Spinal cord (tissue), 10 donors: ENCODE data around the gene SLC7A10. TPM values are rescaled to one million over a fixed set of nuclear protein-coding genes. Genes with fewer than 3 reads are reported as not detected.

Experiments used
- DNase-seq, 6 donors: peaks; one replicate each; pipeline versions ENCODE4 v3.0.0 to v3.0.0-alpha.2; 2013 to 2015; ENCODE audit warnings: low spot score in 6 of 6, low read depth in 4 of 6
- H3K27ac ChIP-seq: one replicate; pipeline ENCODE4 v1.5.1; 2013; ENCODE audit warnings: low read depth, low read length, control low read depth
- H3K27me3 ChIP-seq: one replicate; pipeline ENCODE4 v1.6.1; 2013; ENCODE audit warnings: low read length; ENCODE audit not compliant: control insufficient read depth, insufficient read depth
- H3K36me3 ChIP-seq: one replicate; pipeline ENCODE4 v1.6.1; 2013; ENCODE audit warnings: low read length; ENCODE audit not compliant: control insufficient read depth, insufficient read depth
- H3K4me1 ChIP-seq: one replicate; pipeline ENCODE4 v1.6.1; 2013; ENCODE audit warnings: low read length; ENCODE audit not compliant: control insufficient read depth, insufficient read depth
- H3K4me3 ChIP-seq: one replicate; pipeline ENCODE4 v1.5.1; 2013; ENCODE audit warnings: low read depth, low read length, control low read depth
- H3K9me3 ChIP-seq: one replicate; pipeline ENCODE4 v1.6.1; 2013; ENCODE audit warnings: low read length; ENCODE audit not compliant: control insufficient read depth, insufficient read depth
- WGBS: methylation state at CpG from one replicate; pipeline ENCODE4 v1.1.5; 2013; ENCODE audit warnings: missing lambda C conversion rate; ENCODE audit not compliant: insufficient coverage; 5-methylcytosine and 5-hydroxymethylcytosine counted together
- polyA plus RNA-seq, 2 donors: library from polyadenylated mRNA; unstranded; fragments of 120-200 nt; gene quantifications; one replicate each; pipeline ENCODE4 v1.2.1, GENCODE V29; 2013; ENCODE audit not compliant: insufficient read length in 2 of 2
- total RNA-seq, 2 donors: library from RNA; depleted of rRNA in 1 of 2; stranded (reverse); fragments of 120-200 nt in 1 of 2; fragments of >200 nt in 1 of 2; gene quantifications; one replicate each; pipeline versions ENCODE4 v1.2.3 to v1.2.4, GENCODE V29; 2013 to 2014
- donor health status: healthy.

The SLC7A10 gene
- total and polyA plus RNA-seq, 4 donors: 3.8 to 43.2 (median 19.9) TPM

- Histone ChIP-seq H3K4me1 (peaks cover 18% of the 10 kb centered on the region), H3K36me3 (no peaks in the 10 kb centered on the region), H3K4me3 (no peak overlapping the region), H3K9me3 (no peaks in the 10 kb centered on the region), H3K27me3 (no peaks in the 10 kb centered on the region), H3K27ac (no peak overlapping the region)
- 80% methylated on average over 8 of the region's 8 CpGs for WGBS
- DNase-seq: no peak
Measured at GRCh38 chr19:33240181-33240771, 14.6 kb upstream of the SLC7A10 start.

DNA sequence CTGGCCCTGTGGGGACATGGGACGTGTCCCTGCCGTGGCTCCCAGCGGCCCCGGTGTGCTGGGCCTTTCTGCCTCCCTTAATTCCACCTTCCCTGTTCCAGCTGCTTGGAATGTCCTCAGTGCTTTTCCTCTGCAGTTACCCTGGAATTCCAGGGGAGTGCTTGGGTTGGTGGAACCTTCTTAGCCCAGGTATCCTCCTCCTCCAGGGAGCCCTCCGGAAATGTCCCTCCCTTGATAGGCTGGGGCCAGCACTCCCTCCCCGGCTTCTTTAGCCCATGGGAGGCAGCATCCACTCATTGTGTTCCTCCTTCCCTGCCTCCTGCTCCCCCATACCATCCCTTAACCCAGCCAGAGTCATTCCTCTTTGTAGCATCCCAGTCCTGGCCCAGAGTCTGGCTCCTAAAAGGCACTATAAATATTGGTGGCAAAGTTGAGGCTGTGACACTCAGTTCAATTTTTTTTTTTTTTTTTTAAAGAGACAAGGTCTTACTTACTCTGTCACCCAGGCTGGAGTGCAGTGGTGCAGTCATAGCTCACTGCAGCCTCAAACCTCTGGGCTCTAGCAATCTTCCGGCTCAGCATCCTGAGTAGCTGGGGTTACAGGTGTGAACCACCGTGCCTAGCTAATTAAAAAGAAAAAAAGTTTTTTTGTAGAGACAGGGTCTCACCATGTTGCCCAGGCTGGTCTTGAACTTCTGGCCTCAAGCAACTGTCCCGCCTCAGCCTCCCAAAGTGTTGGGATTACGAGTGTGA lies 13.7 kb upstream of the SLC7A10 start:
- no peak overlapping the region for H3K4me3 ChIP-seq
- no peaks in the 10 kb centered on the region for H3K27me3 ChIP-seq
- no peaks in the 10 kb centered on the region for H3K9me3 ChIP-seq
- 78% methylated on average over 8 of the region's 10 CpGs for WGBS
- DNase-seq: no peak
- H3K36me3 ChIP-seq: no peaks in the 10 kb centered on the region
- H3K4me1 ChIP-seq: peaks cover 18% of the 10 kb centered on the region
- no peak overlapping the region for H3K27ac ChIP-seq

DNA sequence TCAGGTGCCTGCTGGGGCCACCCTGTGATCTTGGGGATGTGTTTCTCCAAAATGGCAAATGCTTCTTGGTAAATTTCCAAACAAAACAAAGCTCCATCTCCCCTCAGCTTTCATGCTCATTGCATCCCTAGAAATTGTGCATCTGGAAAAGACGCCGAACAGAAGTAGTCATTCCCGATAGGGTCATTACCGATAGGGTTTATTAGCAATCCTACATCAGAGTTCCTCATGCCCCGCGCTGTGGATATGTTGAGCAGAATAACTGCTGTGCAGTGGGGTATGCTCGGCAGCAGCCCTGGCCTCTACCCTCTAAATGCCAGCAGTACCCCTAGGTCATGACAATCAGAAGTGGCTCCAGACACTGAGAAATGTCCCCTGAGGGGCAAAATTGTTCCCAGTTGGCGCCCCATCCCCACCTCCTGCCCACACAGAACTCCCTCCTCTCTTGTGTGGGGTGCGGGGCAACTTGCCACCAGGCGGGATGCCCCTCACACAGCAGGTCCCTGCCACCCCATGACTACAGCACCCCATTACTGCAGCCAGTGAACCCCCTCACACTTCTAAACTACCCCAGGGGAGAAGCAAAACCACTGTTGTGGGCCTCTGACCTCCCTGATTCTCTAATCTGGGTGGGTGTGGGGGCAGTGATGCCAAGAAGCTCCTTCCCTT lies 13.0 kb upstream of the SLC7A10 start:
- Histone ChIP-seq H3K9me3 (no peaks in the 10 kb centered on the region), H3K4me3 (no peak overlapping the region), H3K27me3 (no peaks in the 10 kb centered on the region), H3K4me1 (peaks cover 18% of the 10 kb centered on the region), H3K27ac (no peak overlapping the region), H3K36me3 (no peaks in the 10 kb centered on the region)
- peak in 1 of 6 donors; percentile 91 for DNase-seq
- whole genome bisulfite sequencing: 76% methylated on average over 8 of the region's 10 CpGs

DNA sequence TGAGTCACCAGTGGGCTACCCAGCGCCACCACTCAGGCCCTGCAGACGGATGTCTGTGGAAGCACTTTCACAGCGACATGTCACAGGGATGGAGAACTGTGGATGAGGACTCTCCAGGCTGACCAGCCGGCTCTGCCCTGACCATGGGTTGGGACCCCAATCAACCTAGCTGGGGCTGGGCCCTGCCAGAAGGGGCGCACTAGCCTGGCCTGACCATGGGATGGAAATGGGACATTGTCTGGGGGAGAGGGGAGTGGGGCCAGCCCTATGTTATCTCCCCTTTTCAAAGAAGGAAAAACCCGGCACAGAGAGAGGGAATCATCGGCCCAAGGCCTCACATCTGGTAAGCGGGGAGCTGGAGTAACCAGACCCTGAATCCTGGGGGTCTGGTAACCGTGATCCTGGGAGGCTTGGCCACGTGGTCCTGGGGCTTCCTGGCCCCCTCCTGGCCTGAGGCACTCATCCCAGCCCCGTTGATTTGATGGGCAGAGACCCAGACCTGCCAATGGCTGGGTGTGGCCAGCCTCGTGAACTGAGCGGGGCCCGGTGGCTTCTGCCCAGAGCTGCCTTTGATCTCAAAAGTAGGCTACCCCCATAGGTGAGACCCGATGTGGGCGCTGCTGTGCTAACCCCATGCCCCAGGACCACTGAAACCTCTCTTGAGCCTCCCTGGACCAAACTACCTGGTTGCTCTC lies 11.2 kb upstream of the SLC7A10 start:
- Histone ChIP-seq H3K9me3 (no peaks in the 10 kb centered on the region), H3K27me3 (no peaks in the 10 kb centered on the region), H3K27ac (no peak overlapping the region), H3K4me3 (no peak overlapping the region), H3K4me1 (peaks cover 16% of the 10 kb centered on the region), H3K36me3 (no peaks in the 10 kb centered on the region)
- WGBS: 81% methylated on average over 15 of the region's 16 CpGs
- DNase-seq: no peak

GRCh38 chr19:33235996-33236350 lies 10.3 kb upstream of the SLC7A10 start:
- no peaks in the 10 kb centered on the region for H3K36me3 ChIP-seq
- H3K4me3 ChIP-seq: no peak overlapping the region
- no peaks in the 10 kb centered on the region for H3K9me3 ChIP-seq
- 95% methylated on average over 19 of the region's 20 CpGs for WGBS
- no peak overlapping the region for H3K27ac ChIP-seq
- peaks cover 13% of the 10 kb centered on the region for H3K4me1 ChIP-seq
- no peaks in the 10 kb centered on the region for H3K27me3 ChIP-seq
- DNase-seq: no peak

GRCh38 chr19:33235269-33235995 lies 9.8 kb upstream of the SLC7A10 start:
- H3K9me3 ChIP-seq: no peaks in the 10 kb centered on the region
- no peaks in the 10 kb centered on the region for H3K27me3 ChIP-seq
- H3K4me1 ChIP-seq: peaks cover 13% of the 10 kb centered on the region
- H3K4me3 ChIP-seq: no peak overlapping the region
- no peaks in the 10 kb centered on the region for H3K36me3 ChIP-seq
- H3K27ac ChIP-seq: no peak overlapping the region
- DNase-seq: peak in 2 of 6 donors; percentile 78 to 89
- 61% methylated on average over 28 of the region's 30 CpGs for WGBS

DNA sequence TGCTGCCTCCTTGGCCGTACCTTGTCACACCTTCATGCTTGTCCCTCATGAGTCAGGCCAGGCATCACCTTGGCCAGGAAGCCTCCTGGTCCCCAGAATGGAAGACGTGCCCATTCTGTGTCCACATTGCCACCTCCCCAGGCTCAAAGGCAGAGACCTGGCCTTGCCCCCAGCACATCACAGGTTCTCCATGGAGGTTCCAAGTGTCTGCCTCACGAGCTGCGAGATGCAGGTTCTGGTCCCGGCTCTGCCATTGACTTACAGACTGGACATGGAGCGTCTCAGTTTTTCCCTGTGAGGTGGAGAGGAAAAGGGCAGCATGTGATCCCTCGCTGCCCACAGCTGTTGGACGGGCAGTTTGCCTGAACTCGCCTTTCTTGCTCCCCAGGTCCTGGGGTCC lies 9.1 kb upstream of the SLC7A10 start:
- Histone ChIP-seq H3K4me3 (no peak overlapping the region), H3K9me3 (no peaks in the 10 kb centered on the region), H3K27me3 (no peaks in the 10 kb centered on the region), H3K27ac (no peak overlapping the region), H3K36me3 (no peaks in the 10 kb centered on the region), H3K4me1 (peaks cover 13% of the 10 kb centered on the region)
- WGBS: 76% methylated on average over 9 of the region's 9 CpGs
- no peak for DNase-seq

GRCh38 chr19:33234092-33234491 lies 8.4 kb upstream of the SLC7A10 start:
- Histone ChIP-seq H3K4me3 (no peak overlapping the region), H3K4me1 (peaks cover 12% of the 10 kb centered on the region), H3K27me3 (no peaks in the 10 kb centered on the region), H3K9me3 (peaks cover 4% of the 10 kb centered on the region), H3K36me3 (no peaks in the 10 kb centered on the region), H3K27ac (no peak overlapping the region)
- WGBS: 77% methylated on average over 6 of the region's 8 CpGs
- no peak for DNase-seq
